OCI-LY7 (cell line): Measurements from ENCODE around the gene SOCS6. TPM values are rescaled to one million over a fixed set of nuclear protein-coding genes. Genes with fewer than 3 reads are reported as not detected.
"Not testable (repeated sequence)": the region's sequence is repeated elsewhere in the genome, so short reads cannot be mapped to it uniquely, and the experiment has no call there.

Source experiments
- BruUV-seq: library from RNA; stranded (reverse); fragments of 400-500 nt; replicated peaks from 2 replicates; lab custom pipeline; 2021; lab: Mats Ljungman, UMichigan
- CTCF ChIA-PET: fragments of 300-600 bp; sonication (Branson Sonifier 250); formaldehyde crosslinking; loops from one replicate; lab custom pipeline; 2022; ENCODE audit warnings: antibody characterized with exemption; ENCODE audit not compliant: unreplicated experiment; lab: Charles Lee
- POLR2A ChIA-PET: fragments of 300-600 bp; sonication (Branson Sonifier 250); formaldehyde crosslinking; loops from one replicate; lab custom pipeline; 2022; ENCODE audit warnings: antibody characterized with exemption; lab: Charles Lee
- DNase-seq: peaks from one replicate; pipeline ENCODE4 v3.0.0-alpha.2; 2015; ENCODE audit warnings: low spot score
- H2AFZ ChIP-seq: fragments of 200-600 bp; sonication (generic), shearing (Covaris generic); 2 replicates; pipeline ENCODE4 v1.6.1; 2014; ENCODE audit warnings: mild to moderate bottlenecking, antibody characterized with exemption, low read length, moderate library complexity
- H3K27ac ChIP-seq: fragments of 200-600 bp; sonication (generic); 2 replicates; pipeline ENCODE4 v1.5.1; 2014; ENCODE audit warnings: mixed run types, low read depth, mild to moderate bottlenecking, moderate library complexity, low read length, inconsistent platforms; ENCODE audit not compliant: poor library complexity, severe bottlenecking
- H3K36me3 ChIP-seq: fragments of 200-600 bp; sonication (generic); 2 replicates; pipeline ENCODE4 v1.6.1; 2014; ENCODE audit warnings: mild to moderate bottlenecking, antibody characterized with exemption, low read length, moderate library complexity, mixed read lengths; ENCODE audit not compliant: insufficient read depth
- H3K4me1 ChIP-seq: fragments of 200-600 bp; sonication (generic); 2 replicates; pipeline ENCODE4 v1.5.1; 2014; ENCODE audit warnings: mild to moderate bottlenecking, low read length; ENCODE audit not compliant: insufficient read depth, poor library complexity, severe bottlenecking
- H3K4me2 ChIP-seq: fragments of 200-600 bp; sonication (generic); 2 replicates; pipeline ENCODE4 v1.6.1; 2014; ENCODE audit warnings: mild to moderate bottlenecking, low read length
- H3K4me3 ChIP-seq: fragments of 200-600 bp; sonication (generic); 2 replicates; pipeline ENCODE4 v1.5.1; 2014; ENCODE audit warnings: mild to moderate bottlenecking, low read depth, low read length; ENCODE audit not compliant: poor library complexity, severe bottlenecking
- H3K79me2 ChIP-seq: fragments of 200-600 bp; sonication (generic); 2 replicates; pipeline ENCODE4 v1.6.1; 2016; ENCODE audit warnings: low read depth, mild to moderate bottlenecking, low read length, moderate library complexity, mixed read lengths; ENCODE audit not compliant: insufficient read depth
- H3K9me2 ChIP-seq: fragments of 200-600 bp; sonication (generic); 2 replicates; pipeline ENCODE4 v1.6.1; 2016; ENCODE audit warnings: mild to moderate bottlenecking, low read length, mixed read lengths; ENCODE audit not compliant: insufficient read depth
- H3K9me3 ChIP-seq: fragments of 200-600 bp; sonication (generic); 2 replicates; pipeline ENCODE4 v1.6.1; 2014; ENCODE audit warnings: mild to moderate bottlenecking, mixed run types, low read length, mixed read lengths
- H4K20me1 ChIP-seq: fragments of 200-600 bp; sonication (generic); 2 replicates; pipeline ENCODE4 v1.6.1; 2014; ENCODE audit warnings: mild to moderate bottlenecking, antibody characterized with exemption, low read length, moderate library complexity, mixed read lengths; ENCODE audit not compliant: insufficient read depth
- EZH2phosphoT487 ChIP-seq: fragments of 200-600 bp; sonication (generic); IDR thresholded peaks from 2 replicates; pipeline ENCODE4 v1.6.1; 2018; ENCODE audit warnings: low read depth, borderline replicate concordance, mild to moderate bottlenecking, mixed run types, antibody characterized with exemption, low read length, moderate library complexity, mixed read lengths
- intact Hi-C: fragments of 100-400 bp; cut with micrococcal nuclease; formaldehyde crosslinking; loops from one replicate; pipeline ENCODE4 v1.10.0; 2022; ENCODE audit not compliant: unreplicated experiment
- total RNA-seq, 2 experiments: library from RNA; depleted of rRNA in 1 of 2; stranded (reverse); fragments of >200 nt in 1 of 2; shearing (Covaris generic) in 1 of 2; gene quantifications; 2 replicates each; pipeline ENCODE4 v1.2.3, GENCODE V29; 2014 to 2022
- TF ChIP-seq, protein P1 (sequence below): fragments of 200-600 bp; sonication (generic); conservative IDR thresholded peaks from 2 replicates; pipeline ENCODE4 v1.5.1; 2014; ENCODE audit warnings: mild to moderate bottlenecking, antibody characterized with exemption, low read length, moderate library complexity, mixed read lengths

Gene SOCS6
- total RNA-seq, 2 experiments from 2014 or later = not detected

DNA sequence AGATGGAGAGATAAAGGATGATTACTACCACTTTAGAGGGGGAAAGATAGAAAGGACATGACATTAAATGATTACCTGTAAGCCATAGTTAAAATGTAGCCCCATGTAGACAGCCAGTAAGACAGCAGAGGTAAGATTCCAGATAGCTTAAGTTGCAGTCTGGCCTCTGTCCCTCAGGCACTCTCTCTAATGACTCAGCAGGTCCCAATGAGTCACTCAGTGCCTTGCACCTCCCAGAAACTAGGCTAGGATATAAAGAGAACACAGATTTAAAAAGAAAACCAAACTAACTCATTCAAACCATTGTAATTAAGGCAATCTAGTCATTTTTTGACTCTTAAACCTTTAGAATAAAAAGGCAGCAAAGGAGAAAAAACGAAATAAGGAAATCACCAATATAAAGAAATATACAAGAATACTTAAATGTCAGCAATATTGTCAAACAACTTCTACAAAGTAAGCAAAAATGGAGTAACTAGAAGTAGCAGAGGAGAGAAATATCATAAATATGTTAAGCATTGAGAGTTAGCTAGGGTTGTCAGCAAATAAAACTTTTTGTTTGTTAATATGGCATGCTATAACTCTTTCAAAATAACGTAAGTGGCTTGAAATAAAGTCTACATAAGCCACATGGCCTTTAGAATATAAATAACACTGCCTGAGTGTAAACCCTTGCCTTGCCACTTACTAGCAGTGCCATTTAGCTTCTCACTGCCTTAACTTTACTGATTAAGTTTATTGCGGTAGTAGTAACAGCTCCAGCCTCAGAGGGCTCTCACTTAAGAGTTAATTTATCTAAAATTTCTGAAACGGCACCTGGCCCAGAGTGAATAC is 48.5 kb downstream of the SOCS6 start:
- no peak for TF ChIP-seq EZH2phosphoT487
- TF ChIP-seq, protein P1, sequence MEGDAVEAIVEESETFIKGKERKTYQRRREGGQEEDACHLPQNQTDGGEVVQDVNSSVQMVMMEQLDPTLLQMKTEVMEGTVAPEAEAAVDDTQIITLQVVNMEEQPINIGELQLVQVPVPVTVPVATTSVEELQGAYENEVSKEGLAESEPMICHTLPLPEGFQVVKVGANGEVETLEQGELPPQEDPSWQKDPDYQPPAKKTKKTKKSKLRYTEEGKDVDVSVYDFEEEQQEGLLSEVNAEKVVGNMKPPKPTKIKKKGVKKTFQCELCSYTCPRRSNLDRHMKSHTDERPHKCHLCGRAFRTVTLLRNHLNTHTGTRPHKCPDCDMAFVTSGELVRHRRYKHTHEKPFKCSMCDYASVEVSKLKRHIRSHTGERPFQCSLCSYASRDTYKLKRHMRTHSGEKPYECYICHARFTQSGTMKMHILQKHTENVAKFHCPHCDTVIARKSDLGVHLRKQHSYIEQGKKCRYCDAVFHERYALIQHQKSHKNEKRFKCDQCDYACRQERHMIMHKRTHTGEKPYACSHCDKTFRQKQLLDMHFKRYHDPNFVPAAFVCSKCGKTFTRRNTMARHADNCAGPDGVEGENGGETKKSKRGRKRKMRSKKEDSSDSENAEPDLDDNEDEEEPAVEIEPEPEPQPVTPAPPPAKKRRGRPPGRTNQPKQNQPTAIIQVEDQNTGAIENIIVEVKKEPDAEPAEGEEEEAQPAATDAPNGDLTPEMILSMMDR = no peak
- H3K4me3 ChIP-seq = no peak overlapping the region
- H3K27ac ChIP-seq = no peak overlapping the region
- intact Hi-C loops = no loop called here
- H3K79me2 ChIP-seq = no peaks in the 10 kb centered on the region
- H4K20me1 ChIP-seq = no peaks in the 10 kb centered on the region
- H3K9me3 ChIP-seq = no peaks in the 10 kb centered on the region
- POLR2A ChIA-PET = no interaction called here
- CTCF ChIA-PET = no interaction called here
- H3K9me2 ChIP-seq = no peaks in the 10 kb centered on the region
- H3K36me3 ChIP-seq = no peaks in the 10 kb centered on the region
- no peaks in the 10 kb centered on the region for H3K4me1 ChIP-seq
- H3K4me2 ChIP-seq = no peak overlapping the region
- H2AFZ ChIP-seq = no peak overlapping the region
- BruUV-seq = no TSS peak
- no peak for DNase-seq

DNA sequence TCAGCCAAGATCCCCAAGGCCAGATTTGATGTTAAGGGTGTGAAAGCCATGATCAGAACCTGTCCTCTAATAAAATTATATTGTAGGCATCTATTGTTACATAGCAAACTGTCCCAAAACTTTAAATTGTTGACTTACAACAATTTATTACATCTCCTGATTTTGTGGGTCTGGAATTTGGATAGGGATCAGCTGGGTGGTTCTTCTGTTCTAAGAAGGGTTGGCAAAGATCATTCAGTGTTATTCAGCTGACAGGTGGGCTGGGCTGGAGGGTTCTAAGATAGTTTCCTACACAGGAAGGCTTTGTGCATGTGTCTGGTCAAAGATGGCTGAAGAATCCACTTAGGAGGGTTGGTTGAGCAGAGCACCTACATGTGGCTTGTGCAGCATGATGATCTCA is 50.0 kb downstream of the SOCS6 start:
- BruUV-seq = no TSS peak
- no peaks in the 10 kb centered on the region for H3K36me3 ChIP-seq
- CTCF ChIA-PET = no interaction called here
- TF ChIP-seq, protein P1 = no peak
- no peak for TF ChIP-seq EZH2phosphoT487
- no peak overlapping the region for H3K4me3 ChIP-seq
- no peaks in the 10 kb centered on the region for H3K4me1 ChIP-seq
- no peak overlapping the region for H3K4me2 ChIP-seq
- intact Hi-C loops = no loop called here
- no peaks in the 10 kb centered on the region for H3K9me2 ChIP-seq
- no peak overlapping the region for H2AFZ ChIP-seq
- POLR2A ChIA-PET = no interaction called here
- H3K27ac ChIP-seq = no peak overlapping the region
- no peaks in the 10 kb centered on the region for H4K20me1 ChIP-seq
- H3K9me3 ChIP-seq = no peaks in the 10 kb centered on the region
- no peaks in the 10 kb centered on the region for H3K79me2 ChIP-seq
- DNase-seq = no peak

DNA sequence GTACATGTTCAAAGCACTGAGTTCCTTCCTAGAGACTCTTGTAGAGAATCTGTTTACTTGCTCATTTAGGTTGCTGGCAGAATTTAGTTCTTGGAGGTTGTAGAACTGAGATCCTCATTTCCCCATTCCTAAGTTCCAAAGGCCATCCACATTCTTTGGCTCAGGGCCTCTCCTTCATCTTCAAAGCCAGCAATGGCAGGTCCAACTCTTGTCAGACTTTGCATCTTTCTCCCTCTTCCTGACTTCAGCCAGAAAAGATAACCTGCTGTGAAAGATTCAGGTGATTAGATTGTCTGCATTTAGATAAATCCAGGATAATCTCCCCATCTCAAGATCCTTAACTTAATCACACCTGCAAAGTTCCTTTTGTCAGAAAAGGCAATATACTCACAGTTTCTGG is 51.1 kb downstream of the SOCS6 start:
- Histone ChIP-seq H3K4me2 (no peak overlapping the region), H3K4me3 (no peak overlapping the region), H3K4me1 (no peaks in the 10 kb centered on the region), H3K36me3 (no peaks in the 10 kb centered on the region), H3K9me3 (no peaks in the 10 kb centered on the region), H4K20me1 (no peaks in the 10 kb centered on the region), H3K79me2 (no peaks in the 10 kb centered on the region), H3K9me2 (no peaks in the 10 kb centered on the region), H3K27ac (no peak overlapping the region), H2AFZ (no peak overlapping the region)
- CTCF ChIA-PET = no interaction called here
- intact Hi-C loops = no loop called here
- BruUV-seq = no TSS peak
- TF ChIP-seq, protein P1 = no peak
- no peak for TF ChIP-seq EZH2phosphoT487
- POLR2A ChIA-PET = no interaction called here
- DNase-seq = no peak

DNA sequence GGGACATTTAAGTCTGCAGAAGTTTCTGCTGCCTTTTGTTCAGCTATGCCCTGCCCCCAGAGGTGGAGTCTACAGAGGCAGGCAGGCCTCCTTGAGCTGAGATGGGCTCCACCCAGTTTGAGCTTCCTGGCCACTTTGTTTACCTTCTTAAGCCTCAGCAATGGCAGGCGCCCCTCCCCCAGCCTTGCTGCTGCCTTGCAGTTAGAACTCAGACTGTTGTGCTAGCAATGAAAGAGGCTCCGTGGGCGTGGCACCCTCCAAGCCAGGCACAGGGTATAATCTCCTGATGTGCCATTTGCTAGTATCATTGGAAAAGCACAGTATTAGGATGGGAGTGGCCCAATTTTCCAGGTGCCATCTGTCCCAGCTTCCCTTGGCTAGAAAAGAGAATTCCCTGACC is 59.6 kb downstream of the SOCS6 start:
- H4K20me1 ChIP-seq, H3K9me3 ChIP-seq, H3K4me2 ChIP-seq, H3K9me2 ChIP-seq, H3K27ac ChIP-seq, DNase-seq, H2AFZ ChIP-seq, POLR2A ChIA-PET, CTCF ChIA-PET, H3K79me2 ChIP-seq, H3K36me3 ChIP-seq, H3K4me3 ChIP-seq, H3K4me1 ChIP-seq, BruUV-seq, intact Hi-C loops: not testable (repeated sequence)
